K562 (cell line): ENCODE data around the gene PKLR. TPM values are rescaled to one million over a fixed set of nuclear protein-coding genes. Genes with fewer than 3 reads are reported as not detected.

ENCODE experiments used
- BHLHE40 ChIP-seq: IDR thresholded peaks from 2 replicates; pipeline ENCODE4 v1.6.1; 2011; ENCODE audit warnings: low read length, improper control_type of control experiment
- CBFA2T3 ChIP-seq: fragments of 450-650 bp; IDR thresholded peaks from 2 replicates; pipeline ENCODE4 v1.6.1; 2017
- CBX1 ChIP-seq: sonication (generic); IDR thresholded peaks from 2 replicates; pipeline ENCODE4 v1.6.1; 2016; ENCODE audit warnings: antibody characterized with exemption, low read depth, mild to moderate bottlenecking
- CXXC5 ChIP-seq: fragments of 250-450 bp; sonication (Bioruptor Pico); IDR thresholded peaks from 2 replicates; pipeline ENCODE4 v1.8.0; 2022; ENCODE audit warnings: inconsistent platforms, mild to moderate bottlenecking, moderate library complexity
- LARP7 ChIP-seq: fragments of 450-650 bp; IDR thresholded peaks from 2 replicates; pipeline ENCODE4 v1.6.1; 2016
- MEIS2 ChIP-seq: fragments of 450-650 bp; IDR thresholded peaks from 2 replicates; pipeline ENCODE4 v1.6.1; 2014; ENCODE audit warnings: mild to moderate bottlenecking; ENCODE audit not compliant: partially characterized antibody
- MYC ChIP-seq, 2 experiments: fragments of 250-450 bp in 1 of 2; sonication (Bioruptor Pico) in 1 of 2; IDR thresholded peaks; 2 replicates each; pipeline versions ENCODE4 v1.5.1 to v1.6.1; 2012 to 2021; ENCODE audit warnings: low read depth in 2 of 2, borderline replicate concordance in 1 of 2, improper control_type of control experiment in 1 of 2, low read length in 1 of 2, mild to moderate bottlenecking in 1 of 2, moderate library complexity in 1 of 2
- NBN ChIP-seq: fragments of 450-650 bp; IDR thresholded peaks from 2 replicates; pipeline ENCODE4 v1.6.1; 2016; ENCODE audit warnings: low read depth, mild to moderate bottlenecking
- NR2F6 ChIP-seq: fragments of 450-650 bp; formaldehyde crosslinking; IDR thresholded peaks from 2 replicates; pipeline ENCODE4 v1.4.0; 2020; ENCODE audit warnings: mild to moderate bottlenecking
- POLR2AphosphoS2 ChIP-seq: IDR thresholded peaks from 2 replicates; pipeline ENCODE4 v1.6.1; 2012; ENCODE audit warnings: low read length, improper control_type of control experiment
- RBM22 ChIP-seq: fragments of 200-400 bp; formaldehyde crosslinking; IDR thresholded peaks from 2 replicates; pipeline ENCODE4 v1.6.1; 2018; ENCODE audit warnings: low read length, low read depth; ENCODE audit not compliant: poor library complexity, severe bottlenecking
- RBM25 ChIP-seq: fragments of 200-400 bp; formaldehyde crosslinking; IDR thresholded peaks from 2 replicates; pipeline ENCODE4 v1.6.1; 2018; ENCODE audit warnings: low read length, low read depth, moderate library complexity; ENCODE audit not compliant: severe bottlenecking
- SLC30A9 ChIP-seq: fragments of 250-450 bp; sonication (Bioruptor Pico); IDR thresholded peaks from 2 replicates; pipeline ENCODE4 v1.8.0; 2022; ENCODE audit warnings: mild to moderate bottlenecking, moderate library complexity
- SMC3 ChIP-seq: conservative IDR thresholded peaks from 2 replicates; pipeline ENCODE4 v1.6.1; 2011; ENCODE audit warnings: low read depth, low read length, improper control_type of control experiment; ENCODE audit not compliant: insufficient read depth
- ZBTB11 ChIP-seq, 3 experiments: fragments of 200-800 bp in 1 of 3; fragments of 250-450 bp in 1 of 3; fragments of 450-650 bp in 1 of 3; sonication (Bioruptor Pico) in 1 of 3; sonication (Bioruptor generic) in 1 of 3; formaldehyde crosslinking in 1 of 3; IDR thresholded peaks; 2 replicates each; pipeline versions ENCODE4 v1.6.1 to v1.8.0; 2016 to 2022; ENCODE audit warnings: mild to moderate bottlenecking in 2 of 3, missing genetic modification characterization in 2 of 3, missing compliant biosample characterization in 1 of 3, moderate library complexity in 1 of 3
- ZBTB7A ChIP-seq: IDR thresholded peaks from 2 replicates; pipeline ENCODE4 v1.6.1; 2011; ENCODE audit warnings: low read depth, mild to moderate bottlenecking, low read length, moderate library complexity, borderline replicate concordance; ENCODE audit not compliant: control insufficient read depth
- ZFP30 ChIP-seq: fragments of 250-450 bp; sonication (Bioruptor Pico); IDR thresholded peaks from 2 replicates; pipeline ENCODE4 v1.8.0; 2022; ENCODE audit warnings: moderate library complexity, mild to moderate bottlenecking, inconsistent platforms, borderline replicate concordance
- ZNF175 ChIP-seq: fragments of 200-800 bp; sonication (Bioruptor generic); IDR thresholded peaks from 2 replicates; pipeline ENCODE4 v1.6.1; 2016; ENCODE audit warnings: low read depth, mild to moderate bottlenecking, missing genetic modification characterization, missing compliant biosample characterization
- ZNF3 ChIP-seq: fragments of 250-450 bp; sonication (Bioruptor Pico); IDR thresholded peaks from 2 replicates; pipeline ENCODE4 v1.5.0; 2021; ENCODE audit warnings: mild to moderate bottlenecking, moderate library complexity
- polyA plus RNA-seq, 8 experiments: library from polyadenylated mRNA; depleted of rRNA in 4 of 8; stranded (reverse) in 5 of 8; unstranded in 3 of 8; fragments of >200 nt; fragmentation: Nextera tagmentation in 2 of 8; fragmentation: Illumina TruSeq in 1 of 8; extraction: Ambion mirVana in 2 of 8; extraction: Trizol in 1 of 8; gene quantifications; 2 replicates each; pipeline versions ENCODE4 v1.2.1 to v1.2.3, GENCODE V29; 2011 to 2014; ENCODE audit warnings: inconsistent platforms in 1 of 8, missing spikeins in 1 of 8
- total RNA-seq, 7 experiments: library from RNA; depleted of rRNA in 6 of 7; stranded (reverse); fragments of >200 nt in 6 of 7; fragmentation: Illumina TruSeq in 2 of 7; extraction: Trizol in 2 of 7; gene quantifications; 2 replicates each; pipeline versions ENCODE4 v1.2.1 to v1.2.3, GENCODE V29; 2011 to 2021; ENCODE audit warnings: low replicate concordance in 1 of 7
- TF ChIP-seq, protein P1 (sequence below), 2 experiments: fragments of 200-800 bp in 1 of 2; sonication (Bioruptor generic) in 1 of 2; sonication (generic) in 1 of 2; formaldehyde crosslinking in 1 of 2; IDR thresholded peaks in 1 of 2; conservative IDR thresholded peaks in 1 of 2; 2 replicates each; pipeline versions ENCODE4 v1.5.0 to v1.6.1; 2016 to 2020; ENCODE audit warnings: missing compliant biosample characterization in 1 of 2, missing genetic modification characterization in 1 of 2, missing genetic modification reagents in 1 of 2

The PKLR gene
- total and polyA plus RNA-seq, 9 of the 15 experiments (the other 6 are each of a cell fraction or from before 2014, with no cell fraction given) = 10.7 to 78.4 (median 38.2) TPM

- TF ChIP-seq MEIS2 = peak; percentile 57
- TF ChIP-seq BHLHE40 = no peak
- no peak for TF ChIP-seq SLC30A9
- no peak for TF ChIP-seq ZBTB7A
- peak; percentile 96 for TF ChIP-seq POLR2AphosphoS2
- peak; percentile 46; the same call in 1 of the 2 replicates for TF ChIP-seq MYC (IDR thresholded peaks at IDR 0.05; ENCODE audit: low read depth, low read length)
- TF ChIP-seq MYC (CRISPR knock-in tag; IDR thresholded peaks at IDR 0.05; ENCODE audit: borderline replicate concordance, low read depth) = no peak
- TF ChIP-seq LARP7 = no peak
- TF ChIP-seq ZFP30 = no peak
- no peak for TF ChIP-seq ZNF3
- TF ChIP-seq ZNF175 = no peak
- TF ChIP-seq CBFA2T3 = no peak
- peak; percentile 62 for TF ChIP-seq CXXC5 (CRISPR knock-in tag)
- TF ChIP-seq ZBTB11 (CRISPR knock-in tag; IDR thresholded peaks at IDR 0.05) = no peak
- no peak for TF ChIP-seq NR2F6 (CRISPR knock-in tag)
- TF ChIP-seq SMC3 = no peak
- no peak for TF ChIP-seq RBM25
- TF ChIP-seq, protein P1, sequence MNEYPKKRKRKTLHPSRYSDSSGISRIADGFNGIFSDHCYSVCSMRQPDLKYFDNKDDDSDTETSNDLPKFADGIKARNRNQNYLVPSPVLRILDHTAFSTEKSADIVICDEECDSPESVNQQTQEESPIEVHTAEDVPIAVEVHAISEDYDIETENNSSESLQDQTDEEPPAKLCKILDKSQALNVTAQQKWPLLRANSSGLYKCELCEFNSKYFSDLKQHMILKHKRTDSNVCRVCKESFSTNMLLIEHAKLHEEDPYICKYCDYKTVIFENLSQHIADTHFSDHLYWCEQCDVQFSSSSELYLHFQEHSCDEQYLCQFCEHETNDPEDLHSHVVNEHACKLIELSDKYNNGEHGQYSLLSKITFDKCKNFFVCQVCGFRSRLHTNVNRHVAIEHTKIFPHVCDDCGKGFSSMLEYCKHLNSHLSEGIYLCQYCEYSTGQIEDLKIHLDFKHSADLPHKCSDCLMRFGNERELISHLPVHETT (CRISPR knock-in tag; conservative IDR thresholded peaks at IDR 0.05 in 1 of 2, IDR thresholded peaks at IDR 0.05 in 1 of 2) = no peak
- no peak for TF ChIP-seq NBN
- peak; percentile 18 for TF ChIP-seq RBM22
- TF ChIP-seq CBX1 = no peak
Observed at GRCh38 chr1:155320661-155321617, 19.7 kb upstream of the PKLR start, which contains the start of gene RUSC1 (continued).
